Stomach (tissue), 9 donors: Measurements from ENCODE around the gene CHMP4B. TPM values are rescaled to one million over a fixed set of nuclear protein-coding genes. Genes with fewer than 3 reads are reported as not detected.

Experiments
- DNase-seq, 2 donors: peaks; one replicate each; pipeline versions ENCODE4 v3.0.0 to v3.0.0-alpha.2; 2013 to 2019
- H3K27ac ChIP-seq, 5 donors: fragments of 200-600 bp in 4 of 5; sonication (generic) in 4 of 5; one replicate each; pipeline ENCODE4 v1.5.1; 2013 to 2019; ENCODE audit warnings: mild to moderate bottlenecking in 1 of 5, moderate library complexity in 1 of 5
- H3K27me3 ChIP-seq, 3 donors: fragments of 200-600 bp; sonication (generic); one replicate each; pipeline ENCODE4 v1.5.1; 2017 to 2019; ENCODE audit warnings: mixed run types in 1 of 3
- H3K36me3 ChIP-seq, 4 donors: fragments of 200-600 bp; sonication (generic); 1 replicate in 3 of 4; 2 replicates in 1 of 4; pipeline ENCODE4 v1.5.1; 2016 to 2019
- H3K4me1 ChIP-seq, 4 donors: fragments of 200-600 bp; sonication (generic); one replicate each; pipeline ENCODE4 v1.5.1; 2016 to 2019
- H3K4me3 ChIP-seq, 4 donors: fragments of 200-600 bp; sonication (generic) in 3 of 4; one replicate each; pipeline ENCODE4 v1.5.1; 2016 to 2019; ENCODE audit warnings: mild to moderate bottlenecking in 1 of 4
- H3K9me3 ChIP-seq, 4 donors: fragments of 200-600 bp; sonication (generic); one replicate each; pipeline ENCODE4 v1.5.1; 2016 to 2019
- EP300 ChIP-seq: sonication (generic); formaldehyde crosslinking; IDR thresholded peaks from one replicate; pipeline ENCODE4 v1.6.1; 2017; ENCODE audit warnings: antibody characterized with exemption
- POLR2A ChIP-seq, 4 donors: fragments of 450-650 bp; IDR thresholded peaks; one replicate each; pipeline ENCODE4 v1.6.1; 2016; ENCODE audit warnings: antibody characterized with exemption in 4 of 4, control low read depth in 2 of 4, mild to moderate bottlenecking in 1 of 4, moderate library complexity in 1 of 4
- POLR2AphosphoS5 ChIP-seq, 3 donors: sonication (generic); formaldehyde crosslinking; IDR thresholded peaks; one replicate each; pipeline ENCODE4 v1.6.1; 2016; ENCODE audit warnings: antibody characterized with exemption in 3 of 3
- WGBS, 5 donors: extraction: QIAGEN DNeasy Blood & Tissue Kit in 3 of 5; methylation state at CpG; one replicate each; pipeline versions ENCODE4 v1.1.5 to v1.1.7; 2013 to 2018; 5-methylcytosine and 5-hydroxymethylcytosine counted together
- intact Hi-C: fragments of 100-400 bp; cut with DNase I; formaldehyde crosslinking; loops from one replicate; pipeline ENCODE4 v1.15.1; 2023; ENCODE audit warnings: low total_unique reads
- polyA plus RNA-seq, 3 donors: library from polyadenylated mRNA; stranded (reverse); fragments of 200-250 nt; gene quantifications; one replicate each; pipeline ENCODE4 v1.2.3, GENCODE V29; 2013
- total RNA-seq, 5 donors: library from RNA; depleted of rRNA; stranded (reverse); fragments of >200 nt; gene quantifications; one replicate each; pipeline versions ENCODE4 v1.1.0 to v1.2.3, GENCODE V29; 2014 to 2016
- TF ChIP-seq, protein P1 (sequence below), 7 experiments: fragments of 450-650 bp in 4 of 7; fragments of 200-600 bp in 3 of 7; sonication (generic) in 3 of 7; IDR thresholded peaks; one replicate each; pipeline ENCODE4 v1.5.1; 2016 to 2019; ENCODE audit warnings: antibody characterized with exemption in 7 of 7, control low read depth in 2 of 7, mild to moderate bottlenecking in 1 of 7
- donor health status: healthy with polysubstance abuse.
- donor health status: Bipolar disorder and iron deficiency.
- donor health status: healthy.

Gene CHMP4B
- total and polyA plus RNA-seq, 8 donors, result 48.4 to 166 (median 98.5) TPM

DNA sequence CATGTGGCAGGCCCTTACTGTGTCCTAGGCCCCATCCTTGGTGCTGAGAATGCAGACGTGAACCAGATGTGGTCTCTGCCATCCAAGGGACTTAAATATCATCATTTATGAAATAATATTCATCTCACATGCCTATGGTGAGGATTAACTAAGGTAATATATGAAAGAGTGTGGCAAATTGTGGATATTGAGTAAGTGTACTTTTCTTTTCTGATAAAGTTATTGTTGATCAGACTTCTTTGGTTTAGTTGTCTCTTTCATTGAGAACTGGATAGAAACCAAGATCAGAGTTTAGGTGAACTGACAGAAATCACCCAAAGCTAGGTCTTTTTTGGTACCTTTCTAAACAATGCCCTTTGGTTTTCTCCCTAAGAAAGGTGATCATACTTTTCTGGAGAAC, 5.0 kb downstream of the CHMP4B start:
- Histone ChIP-seq H3K27ac (no peak overlapping the region), H3K9me3 (no peaks in the 10 kb centered on the region), H3K27me3 (no peaks in the 10 kb centered on the region), H3K36me3 (peaks cover 0 to 9% (median 3%) of the 10 kb centered on the region in 4 donors), H3K4me3 (no peak overlapping the region), H3K4me1 (peaks cover 59 to 92% (median 80%) of the 10 kb centered on the region in 4 donors)
- intact Hi-C loops, result no loop called here
- 76 to 94% (median 80%) methylated on average over 1 of the region's 1 CpG for WGBS, 5 donors
- DNase-seq, result no peak
- TF ChIP-seq, protein P1, sequence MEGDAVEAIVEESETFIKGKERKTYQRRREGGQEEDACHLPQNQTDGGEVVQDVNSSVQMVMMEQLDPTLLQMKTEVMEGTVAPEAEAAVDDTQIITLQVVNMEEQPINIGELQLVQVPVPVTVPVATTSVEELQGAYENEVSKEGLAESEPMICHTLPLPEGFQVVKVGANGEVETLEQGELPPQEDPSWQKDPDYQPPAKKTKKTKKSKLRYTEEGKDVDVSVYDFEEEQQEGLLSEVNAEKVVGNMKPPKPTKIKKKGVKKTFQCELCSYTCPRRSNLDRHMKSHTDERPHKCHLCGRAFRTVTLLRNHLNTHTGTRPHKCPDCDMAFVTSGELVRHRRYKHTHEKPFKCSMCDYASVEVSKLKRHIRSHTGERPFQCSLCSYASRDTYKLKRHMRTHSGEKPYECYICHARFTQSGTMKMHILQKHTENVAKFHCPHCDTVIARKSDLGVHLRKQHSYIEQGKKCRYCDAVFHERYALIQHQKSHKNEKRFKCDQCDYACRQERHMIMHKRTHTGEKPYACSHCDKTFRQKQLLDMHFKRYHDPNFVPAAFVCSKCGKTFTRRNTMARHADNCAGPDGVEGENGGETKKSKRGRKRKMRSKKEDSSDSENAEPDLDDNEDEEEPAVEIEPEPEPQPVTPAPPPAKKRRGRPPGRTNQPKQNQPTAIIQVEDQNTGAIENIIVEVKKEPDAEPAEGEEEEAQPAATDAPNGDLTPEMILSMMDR (IDR thresholded peaks at IDR 0.05), result no peak
- TF ChIP-seq POLR2AphosphoS5 (IDR thresholded peaks at IDR 0.05) (no peak), EP300 (no peak), POLR2A (IDR thresholded peaks at IDR 0.05) (no peak)

DNA sequence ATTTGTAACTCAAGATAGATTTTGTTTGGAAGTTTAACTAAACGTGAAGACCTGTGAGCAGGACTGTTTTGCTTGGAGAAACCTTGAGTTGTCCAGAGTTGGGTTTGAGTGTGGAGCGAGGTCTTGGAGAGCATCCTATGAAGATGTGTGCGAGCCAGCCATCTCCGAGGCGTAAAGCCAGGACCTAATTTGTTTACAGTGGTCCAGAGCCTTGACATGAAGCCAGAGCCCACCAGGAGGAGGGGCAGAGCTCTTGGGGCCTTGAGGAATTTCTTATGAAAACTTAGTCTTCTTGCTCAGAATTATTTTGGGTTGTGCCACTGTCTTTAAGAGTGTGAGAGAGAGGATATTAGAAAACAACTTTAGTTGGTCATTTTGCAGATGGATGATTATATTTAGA, 6.3 kb downstream of the CHMP4B start:
- Histone ChIP-seq H3K36me3 (peaks cover 0 to 9% (median 3%) of the 10 kb centered on the region in 4 donors), H3K9me3 (no peaks in the 10 kb centered on the region), H3K27me3 (no peaks in the 10 kb centered on the region), H3K4me3 (no peak overlapping the region), H3K4me1 (peaks cover 53 to 93% (median 77%) of the 10 kb centered on the region in 4 donors), H3K27ac (peak overlapping the region in 2 of 5 donors; percentile 0 to 11)
- 43 to 77% (median 63%) methylated on average over 5 of the region's 5 CpGs for WGBS, 5 donors
- TF ChIP-seq, protein P1 (IDR thresholded peaks at IDR 0.05), result no peak
- TF ChIP-seq POLR2A (IDR thresholded peaks at IDR 0.05), result no peak
- no peak for TF ChIP-seq POLR2AphosphoS5 (IDR thresholded peaks at IDR 0.05)
- TF ChIP-seq EP300, result no peak
- intact Hi-C loops, result no loop called here
- DNase-seq, result peak in 1 of 2 donors; percentile 36

DNA sequence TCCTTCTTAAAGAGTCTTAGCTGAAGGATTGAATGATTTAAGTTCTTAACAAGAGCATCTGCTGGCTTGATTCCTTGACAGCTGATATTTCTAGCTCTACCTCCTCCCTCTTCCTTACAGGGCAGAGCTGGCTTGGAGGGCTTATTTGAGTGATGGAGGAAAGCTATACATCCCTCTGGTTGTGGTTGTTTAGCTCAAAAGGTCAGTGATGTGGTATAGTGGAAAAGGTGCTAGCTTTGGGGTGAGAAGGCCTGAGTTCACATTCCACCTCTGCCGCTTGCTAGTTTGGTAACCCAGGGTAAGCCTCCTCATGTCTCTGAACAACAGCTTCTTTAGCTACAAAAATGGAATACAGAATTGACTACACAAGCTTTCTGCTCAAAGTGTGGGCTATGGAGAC, 8.3 kb downstream of the CHMP4B start:
- Histone ChIP-seq H3K4me1 (peaks cover 33 to 86% (median 67%) of the 10 kb centered on the region in 4 donors), H3K4me3 (no peak overlapping the region), H3K27me3 (no peaks in the 10 kb centered on the region), H3K36me3 (peaks cover 0 to 17% (median 12%) of the 10 kb centered on the region in 4 donors), H3K9me3 (no peaks in the 10 kb centered on the region), H3K27ac (no peak overlapping the region)
- DNase-seq, result no peak
- WGBS, 5 donors, result 90 to 100% (median 97%) methylated on average over 1 of the region's 1 CpG
- intact Hi-C loops, result no loop called here
- TF ChIP-seq EP300 (no peak), POLR2AphosphoS5 (IDR thresholded peaks at IDR 0.05) (no peak), POLR2A (IDR thresholded peaks at IDR 0.05) (no peak)
- TF ChIP-seq, protein P1 (IDR thresholded peaks at IDR 0.05), result no peak

DNA sequence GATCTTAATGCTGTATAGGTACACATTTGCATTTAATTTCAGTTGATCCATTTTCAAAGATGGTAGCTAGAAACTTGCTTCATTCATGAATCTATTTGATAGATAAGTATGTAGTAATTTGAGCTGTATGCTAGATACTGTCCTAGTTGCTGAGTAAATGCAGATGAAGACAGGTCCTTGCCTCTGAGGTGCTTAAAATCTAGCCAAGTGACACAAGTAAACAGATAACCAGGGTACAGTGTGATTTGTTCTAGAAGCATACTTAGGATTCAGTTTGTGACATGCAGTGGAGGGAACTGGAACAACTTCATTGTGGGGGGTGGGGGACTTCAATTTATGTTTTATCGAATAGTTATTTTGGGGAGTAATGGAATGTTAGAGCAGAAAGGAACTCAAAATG, 9.2 kb downstream of the CHMP4B start:
- H3K4me1 ChIP-seq, result peaks cover 31 to 86% (median 66%) of the 10 kb centered on the region in 4 donors
- no peak for DNase-seq
- intact Hi-C loops, result no loop called here
- no peak overlapping the region for H3K4me3 ChIP-seq
- H3K27me3 ChIP-seq, result no peaks in the 10 kb centered on the region
- TF ChIP-seq, protein P1 (IDR thresholded peaks at IDR 0.05), result no peak
- TF ChIP-seq POLR2A (IDR thresholded peaks at IDR 0.05) (no peak), EP300 (no peak), POLR2AphosphoS5 (IDR thresholded peaks at IDR 0.05) (no peak)
- no peak overlapping the region for H3K27ac ChIP-seq
- WGBS, 5 donors, result 87 to 96% (median 91%) methylated on average over 1 of the region's 1 CpG
- peaks cover 0 to 14% (median 10%) of the 10 kb centered on the region in 4 donors for H3K36me3 ChIP-seq
- no peaks in the 10 kb centered on the region for H3K9me3 ChIP-seq
